Aorta (tissue), 5 donors: ENCODE measurements around the gene TCHHL1. TPM values are rescaled to one million over a fixed set of nuclear protein-coding genes. Genes with fewer than 3 reads are reported as not detected.

Experiments
- ATAC-seq: fragments of 200-7000 bp; cut with Tn5 transposase; one replicate; pipeline ENCODE4 v1.9.1; 2022; ENCODE audit warnings: moderate library complexity; ENCODE audit not compliant: low FRiP score
- DNase-seq, 2 donors: peaks; one replicate each; pipeline ENCODE4 v3.0.0-alpha.2; 2020
- H3K27ac ChIP-seq, 2 donors: one replicate each; pipeline ENCODE4 v1.5.1; 2013; ENCODE audit warnings: low read length in 2 of 2, mild to moderate bottlenecking in 2 of 2, moderate library complexity in 2 of 2, control low read depth in 1 of 2, inconsistent platforms in 1 of 2, low read depth in 1 of 2
- H3K27me3 ChIP-seq, 2 donors: one replicate each; pipeline ENCODE4 v1.6.1; 2013; ENCODE audit warnings: control low read depth in 1 of 2, low read length in 1 of 2, mild to moderate bottlenecking in 1 of 2, moderate library complexity in 1 of 2; ENCODE audit not compliant: insufficient read depth in 2 of 2, control insufficient read depth in 1 of 2
- H3K36me3 ChIP-seq, 2 donors: one replicate each; pipeline ENCODE4 v1.6.1; 2013; ENCODE audit warnings: control low read depth in 1 of 2, low read length in 1 of 2, mild to moderate bottlenecking in 1 of 2; ENCODE audit not compliant: insufficient read depth in 2 of 2, control insufficient read depth in 1 of 2
- H3K4me1 ChIP-seq, 2 donors: one replicate each; pipeline ENCODE4 v1.6.1; 2013; ENCODE audit warnings: low read length in 2 of 2, control low read depth in 1 of 2, mild to moderate bottlenecking in 1 of 2, moderate library complexity in 1 of 2; ENCODE audit not compliant: insufficient read depth in 2 of 2, control insufficient read depth in 1 of 2
- H3K4me3 ChIP-seq, 2 donors: one replicate each; pipeline ENCODE4 v1.5.1; 2013; ENCODE audit warnings: low read length in 2 of 2, control low read depth in 1 of 2, mild to moderate bottlenecking in 1 of 2
- H3K9me3 ChIP-seq: one replicate; pipeline ENCODE4 v1.6.1; 2013; ENCODE audit warnings: mild to moderate bottlenecking, low read length; ENCODE audit not compliant: control insufficient read depth
- WGBS, 2 donors: extraction: QIAGEN DNeasy Blood & Tissue Kit; methylation state at CpG; one replicate each; pipeline ENCODE4 v1.1.7; 2013; 5-methylcytosine and 5-hydroxymethylcytosine counted together
- intact Hi-C, 2 donors: fragments of 100-400 bp; cut with DNase I; formaldehyde crosslinking; loops; one replicate each; pipeline versions ENCODE4 v1.14.2 to v1.15.0; 2022
- polyA plus RNA-seq, 2 donors: library from polyadenylated mRNA; stranded (reverse); fragments of 200-250 nt; gene quantifications; one replicate each; pipeline ENCODE4 v1.2.3, GENCODE V29; 2013
- total RNA-seq, 2 donors: library from RNA; stranded (reverse); fragmentation: NEBNext Ultra II Directional; extraction: Animal tissue kit (Norgen Biotek cat#: 25700); gene quantifications; one replicate each; pipeline ENCODE4 v1.2.1, GENCODE V29; 2021
- donor health status: healthy with polysubstance abuse.
- donor health status: Bipolar disorder and iron deficiency.
- donor health status: DM: no; HTN: no; CAD: no.
- donor health status: DM: no; HTN: no; CAD: no.
- donor health status: DM: yes; HTN: yes; CAD: no.

The TCHHL1 gene
- total and polyA plus RNA-seq, 4 donors, result not detected

DNA sequence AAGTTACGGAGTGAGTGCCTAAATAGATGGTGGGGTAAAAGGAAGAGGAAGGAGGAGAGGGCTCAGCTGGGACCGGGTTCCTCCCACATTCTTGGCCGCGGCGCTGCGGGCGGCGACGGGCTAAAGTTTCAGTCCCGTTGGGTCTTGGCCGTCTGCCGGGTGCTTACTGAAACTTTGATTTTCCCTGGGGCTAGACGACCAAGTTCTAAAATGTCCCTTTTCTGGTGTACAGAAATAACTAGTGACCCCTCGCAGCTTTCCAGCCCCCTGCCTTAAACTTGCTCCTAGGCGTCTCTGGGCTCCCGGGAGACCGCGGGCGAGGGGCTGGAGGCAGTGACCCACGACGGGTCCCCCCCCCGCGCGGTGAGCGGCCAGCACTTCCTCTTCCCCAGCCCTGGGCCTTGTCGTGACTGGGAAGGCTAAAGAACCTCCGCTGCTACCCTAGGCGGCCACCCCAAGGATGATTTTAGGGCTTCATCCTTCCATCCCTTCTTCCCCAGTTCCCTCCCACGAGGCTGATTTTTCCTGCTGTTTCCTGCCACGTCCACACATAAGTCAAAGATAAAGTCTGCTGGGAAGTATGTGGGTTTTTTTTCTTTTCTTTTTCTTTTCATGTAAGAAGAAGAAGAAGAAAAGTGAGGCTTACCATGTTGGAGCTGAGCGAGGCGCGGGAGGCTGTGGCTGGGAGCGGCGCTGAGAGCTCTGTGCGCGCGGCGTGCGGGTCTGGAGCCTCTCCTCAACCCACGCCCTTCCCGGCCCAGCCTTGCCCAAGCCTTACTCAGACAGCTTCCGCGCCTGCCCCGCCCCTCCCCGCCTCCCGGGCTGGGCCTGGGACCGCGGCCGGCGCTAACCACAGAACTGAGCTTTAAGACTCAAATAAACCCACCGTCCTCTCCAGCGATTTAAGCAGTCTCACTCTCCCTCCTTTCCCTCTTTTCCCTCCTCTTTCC, 52.3 kb downstream of the TCHHL1 start, which contains the start of gene S100A11:
TSS of gene S100A11 (minus strand) at position 738 of the 950 bp plus-strand sequence. CDS start at position 649, 89 bp downstream.
- peak within 1 kb of the TSS; percentile 49 to 72 for H3K27ac ChIP-seq
- peaks cover 0 to 5% of the 10 kb centered on the region in 2 donors for H3K4me1 ChIP-seq
- intact Hi-C loops, result no loop called here
- H3K4me3 ChIP-seq, result peak within 1 kb of the TSS; percentile 71 to 84
- H3K36me3 ChIP-seq, result peaks cover 7% of the 10 kb centered on the region in 2 donors
- H3K9me3 ChIP-seq, result no peaks in the 10 kb centered on the region
- 0 to 1% methylated on average over 53 of the region's 53 CpGs for WGBS, 2 donors
- no peaks in the 10 kb centered on the region for H3K27me3 ChIP-seq
- ATAC-seq, result peak; percentile 97
- peak; percentile 97 to 98 for DNase-seq

DNA sequence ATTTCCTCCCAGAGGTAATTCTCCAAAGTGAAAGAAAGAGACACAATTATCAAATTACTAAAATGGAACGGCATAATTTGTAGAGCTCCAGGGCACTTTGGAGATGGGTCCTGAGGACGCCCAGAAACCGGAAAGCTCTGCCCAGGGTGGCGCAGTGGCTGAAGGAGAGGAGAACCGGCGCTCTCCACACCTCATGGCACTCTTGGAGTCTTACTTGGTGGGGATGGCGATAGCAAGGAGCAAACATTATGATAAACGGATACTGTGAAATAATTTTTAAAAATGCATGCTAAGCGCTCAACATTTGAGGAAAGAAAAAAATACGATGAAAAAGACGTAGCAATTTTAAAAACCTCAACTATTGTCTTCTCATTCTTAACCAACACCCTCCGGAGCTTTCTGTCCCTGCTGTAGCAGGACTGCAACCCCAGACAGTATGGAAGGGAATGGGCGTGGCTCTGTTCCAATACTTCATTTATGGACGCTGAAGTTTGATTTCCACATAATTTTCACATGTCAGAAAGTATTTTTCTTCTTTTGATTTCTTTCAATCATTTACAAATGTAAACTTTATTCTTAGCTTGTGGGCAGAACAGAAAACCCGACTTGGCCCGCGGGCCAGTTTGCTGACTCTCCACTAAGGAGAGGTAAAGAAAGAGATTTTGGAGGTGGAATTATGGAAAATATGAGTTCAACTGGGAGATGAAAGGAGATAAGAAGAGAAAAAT, 53.2 kb downstream of the TCHHL1 start:
- H3K36me3 ChIP-seq, result peaks cover 7% of the 10 kb centered on the region in 2 donors
- H3K4me1 ChIP-seq, result peaks cover 0 to 5% of the 10 kb centered on the region in 2 donors
- H3K9me3 ChIP-seq, result no peaks in the 10 kb centered on the region
- 1 to 2% methylated on average over 17 of the region's 17 CpGs for WGBS, 2 donors
- intact Hi-C loops, result no loop called here
- DNase-seq (no peak), ATAC-seq (peak; percentile 60)
- peak overlapping the region; percentile 49 to 72 for H3K27ac ChIP-seq
- H3K27me3 ChIP-seq, result no peaks in the 10 kb centered on the region
- peak overlapping the region; percentile 71 to 84 for H3K4me3 ChIP-seq

DNA sequence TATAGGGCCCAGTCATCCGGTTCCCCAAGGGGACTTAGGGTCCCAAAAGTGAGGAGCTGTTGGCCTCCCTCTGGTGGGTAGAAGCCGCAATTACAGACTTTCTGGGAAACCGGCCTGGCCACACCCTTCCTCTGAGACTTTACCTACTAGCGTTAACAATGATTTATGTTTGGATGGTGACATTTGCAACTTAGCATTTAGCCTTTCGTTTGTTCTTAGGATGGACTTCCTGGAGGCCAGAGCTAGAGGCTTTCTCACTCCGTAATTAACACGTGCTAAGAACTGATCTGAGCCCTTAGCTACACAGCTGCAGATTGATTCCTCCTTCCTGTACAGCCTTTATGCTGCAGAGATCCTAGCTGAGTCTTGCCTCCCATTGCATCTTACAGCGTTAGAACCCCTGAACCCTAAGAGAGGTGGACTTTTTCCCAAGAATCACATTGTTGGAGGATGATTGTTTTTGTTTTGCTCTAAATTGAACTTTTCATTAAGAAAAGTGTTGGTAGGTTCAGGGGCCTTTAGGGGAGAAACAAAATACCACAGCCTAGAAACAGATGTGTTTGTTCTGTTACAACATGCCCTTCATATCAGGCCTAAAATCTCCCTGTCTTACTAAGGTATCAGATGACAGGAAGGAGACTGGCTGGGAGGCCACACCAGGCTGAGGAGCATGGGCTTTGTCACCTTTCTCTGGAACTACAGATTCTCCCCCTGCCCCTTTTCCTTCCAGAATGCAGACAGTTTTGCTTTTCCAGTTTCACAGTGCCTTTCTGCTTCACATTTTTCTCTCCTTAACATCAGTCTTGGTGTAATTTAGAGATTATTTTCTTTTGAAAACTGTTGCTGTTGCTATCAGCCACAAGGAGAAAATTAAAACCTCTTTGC, 54.0 kb downstream of the TCHHL1 start:
- peaks cover 0 to 5% of the 10 kb centered on the region in 2 donors for H3K4me1 ChIP-seq
- H3K9me3 ChIP-seq, result no peaks in the 10 kb centered on the region
- peak overlapping the region; percentile 71 to 84 for H3K4me3 ChIP-seq
- DNase-seq (peak in 1 of 2 donors; percentile 56), ATAC-seq (peak; percentile 37)
- H3K27me3 ChIP-seq, result no peaks in the 10 kb centered on the region
- 6% methylated on average over 8 of the region's 8 CpGs for WGBS, 2 donors
- H3K27ac ChIP-seq, result peak overlapping the region in 1 of 2 donors; percentile 60
- intact Hi-C loops, result no loop called here
- peaks cover 7% of the 10 kb centered on the region in 2 donors for H3K36me3 ChIP-seq

DNA sequence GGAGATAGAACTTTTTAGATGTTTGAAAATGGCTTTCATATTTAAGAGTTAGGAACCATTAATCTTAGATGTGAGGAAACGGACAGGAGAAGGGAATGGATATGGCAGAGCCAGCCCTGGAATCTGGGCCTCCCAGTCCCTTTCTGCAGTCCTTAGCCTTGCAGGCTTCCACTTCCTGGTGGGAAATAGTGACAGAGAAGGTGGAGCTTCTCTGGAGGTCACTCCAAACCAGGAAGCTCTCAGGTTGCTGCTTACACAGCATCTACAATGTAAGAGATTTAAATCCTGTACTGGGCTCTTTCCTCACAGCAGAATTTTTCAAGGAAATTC, 54.6 kb downstream of the TCHHL1 start:
- WGBS, 2 donors, result 20 to 46% methylated on average over 1 of the region's 1 CpG
- DNase-seq (no peak), ATAC-seq (no peak)
- Histone ChIP-seq H3K4me3 (peak overlapping the region in 1 of 2 donors; percentile 84), H3K9me3 (no peaks in the 10 kb centered on the region), H3K36me3 (peaks cover 7% of the 10 kb centered on the region in 2 donors), H3K4me1 (peaks cover 0 to 5% of the 10 kb centered on the region in 2 donors), H3K27me3 (no peaks in the 10 kb centered on the region), H3K27ac (no peak overlapping the region)
- intact Hi-C loops, result no loop called here

Other genes with a start within 250 kb of the TCHHL1 start
- not detected for gene C2CD4D, start 249.2 kb downstream of the TCHHL1 start, total RNA-seq
- gene C2CD4D, start 249.2 kb downstream of the TCHHL1 start, polyA plus RNA-seq, result not detected
- not detected for gene THEM5, start 235.4 kb downstream of the TCHHL1 start, total RNA-seq
- not detected for gene THEM5, start 235.4 kb downstream of the TCHHL1 start, polyA plus RNA-seq
- 10 to 100 TPM; 11.8 to 17.5 TPM for gene THEM4, start 179.6 kb downstream of the TCHHL1 start, total RNA-seq
- gene THEM4, start 179.6 kb downstream of the TCHHL1 start, polyA plus RNA-seq, result 10 to 100 TPM in 1 of 2 donors, 1 to 10 TPM in 1; 3.8 to 12.3 TPM
- 100 to 1,000 TPM; 188 to 386 TPM for gene S100A10, start 95.2 kb downstream of the TCHHL1 start, total RNA-seq
- gene S100A10, start 95.2 kb downstream of the TCHHL1 start, polyA plus RNA-seq, result 100 to 1,000 TPM; 244 to 417 TPM
- gene S100A11, start 52.1 kb downstream of the TCHHL1 start, total RNA-seq, result 100 to 1,000 TPM; 416 to 418 TPM
- gene S100A11, start 52.1 kb downstream of the TCHHL1 start, polyA plus RNA-seq, result 100 to 1,000 TPM; 751 to 960 TPM
- gene TCHH, start 26.4 kb upstream of the TCHHL1 start, total RNA-seq, result under 1 TPM; 0.16 to 0.27 TPM
- gene TCHH, start 26.4 kb upstream of the TCHHL1 start, polyA plus RNA-seq, result under 1 TPM in 1 of 2 donors, not detected in 1; 0.13 TPM
- gene RPTN, start 70.2 kb upstream of the TCHHL1 start, total RNA-seq, result not detected
- not detected for gene RPTN, start 70.2 kb upstream of the TCHHL1 start, polyA plus RNA-seq
- gene HRNR, start 135.1 kb upstream of the TCHHL1 start, total RNA-seq, result not detected
- not detected for gene HRNR, start 135.1 kb upstream of the TCHHL1 start, polyA plus RNA-seq
- gene FLG, start 236.2 kb upstream of the TCHHL1 start, total RNA-seq, result under 1 TPM in 1 of 2 donors, not detected in 1; 0.03 TPM
- under 1 TPM; under 0.01 to 0.03 TPM for gene FLG, start 236.2 kb upstream of the TCHHL1 start, polyA plus RNA-seq